Measurements from ENCODE around the gene VCL. TPM values are rescaled to one million over a fixed set of nuclear protein-coding genes. Genes with fewer than 3 reads are reported as not detected.

VCL gene
- total RNA-seq, 1 experiment from 2014 or later, result 382 TPM

DNA sequence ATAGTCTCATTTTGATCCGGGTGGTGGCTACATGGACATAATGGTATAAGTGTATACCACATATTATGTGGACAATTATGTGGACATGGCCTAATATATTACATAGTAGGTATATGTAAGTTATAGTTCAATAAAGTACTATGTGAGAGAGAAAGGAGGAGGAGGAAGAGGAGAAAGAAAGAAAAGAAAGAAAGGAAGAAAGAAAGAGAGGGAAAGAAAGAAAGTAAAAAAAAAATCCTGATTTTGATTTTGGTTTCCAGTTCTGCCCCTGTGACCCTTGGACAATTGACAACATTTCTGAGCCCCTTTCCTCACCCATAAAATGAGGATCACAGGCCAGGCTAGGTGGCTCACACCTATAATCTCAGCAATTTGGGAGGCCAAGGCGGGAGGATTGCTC is 42.2 kb upstream of the VCL start:
- POLR2A ChIA-PET (ENCODE audit: unreplicated experiment), result no interaction called here

DNA sequence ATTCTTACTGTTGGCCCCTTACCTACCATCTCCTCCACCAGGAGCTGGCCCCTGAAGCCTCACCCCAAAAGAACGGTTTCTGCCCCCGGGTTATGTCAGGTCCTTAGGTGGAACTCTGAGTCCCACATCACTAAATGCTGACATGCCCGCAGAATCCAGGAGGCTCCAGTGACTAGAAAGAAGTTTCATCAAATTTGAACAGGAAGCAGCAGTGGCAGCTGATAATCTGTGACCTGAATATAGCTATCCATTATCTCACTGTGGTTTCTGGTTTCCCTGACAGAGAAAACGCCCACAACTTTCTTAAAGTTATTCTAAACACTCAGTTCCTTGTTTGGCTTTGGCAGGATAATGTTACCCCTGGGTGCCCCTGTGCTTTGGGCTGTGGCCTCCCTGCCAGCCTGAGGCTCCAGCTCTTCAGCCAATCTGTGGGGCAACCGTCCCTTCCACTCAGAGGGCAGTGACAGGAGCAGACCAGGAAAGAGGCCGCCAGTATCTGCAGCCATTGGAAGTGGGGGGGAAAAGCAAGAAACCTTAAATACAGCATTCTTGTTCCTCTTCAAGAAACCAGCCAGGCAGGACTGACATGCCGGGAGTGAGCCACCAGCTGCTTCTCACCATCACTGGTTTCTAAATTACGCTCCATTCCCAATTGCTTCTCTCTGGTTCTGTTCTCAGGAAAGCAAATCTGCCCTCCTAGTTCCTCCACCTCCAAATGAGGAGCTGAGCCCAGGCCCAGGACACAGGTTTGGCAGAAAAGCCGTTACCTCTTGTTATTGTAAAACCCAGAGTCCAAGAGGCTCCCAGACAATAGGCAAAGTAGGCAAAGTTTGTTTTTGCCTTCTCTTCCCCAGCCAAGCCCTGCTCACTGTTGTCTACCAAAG is 41.2 kb upstream of the VCL start:
- no peaks in the 10 kb centered on the region for H3K9me3 ChIP-seq (ENCODE audit: low read length)
- POLR2A ChIA-PET (ENCODE audit: unreplicated experiment), result interaction anchor here (0.5 to 0.6 kb wide), 3 partner anchors 12 to 180 kb away, joined by 3 to 5 read pairs (median 4); no protein-coding TSS in a partner anchor
- H3K9ac ChIP-seq (ENCODE audit: low read length), result no peak overlapping the region
- DNase-seq, result peak; percentile 67
- H3K79me2 ChIP-seq (ENCODE audit: low read length), result no peaks in the 10 kb centered on the region
- TF ChIP-seq EZH2phosphoT487 (IDR thresholded peaks at IDR 0.05; ENCODE audit: borderline replicate concordance, low read length), result no peak
- TF ChIP-seq, protein P1, sequence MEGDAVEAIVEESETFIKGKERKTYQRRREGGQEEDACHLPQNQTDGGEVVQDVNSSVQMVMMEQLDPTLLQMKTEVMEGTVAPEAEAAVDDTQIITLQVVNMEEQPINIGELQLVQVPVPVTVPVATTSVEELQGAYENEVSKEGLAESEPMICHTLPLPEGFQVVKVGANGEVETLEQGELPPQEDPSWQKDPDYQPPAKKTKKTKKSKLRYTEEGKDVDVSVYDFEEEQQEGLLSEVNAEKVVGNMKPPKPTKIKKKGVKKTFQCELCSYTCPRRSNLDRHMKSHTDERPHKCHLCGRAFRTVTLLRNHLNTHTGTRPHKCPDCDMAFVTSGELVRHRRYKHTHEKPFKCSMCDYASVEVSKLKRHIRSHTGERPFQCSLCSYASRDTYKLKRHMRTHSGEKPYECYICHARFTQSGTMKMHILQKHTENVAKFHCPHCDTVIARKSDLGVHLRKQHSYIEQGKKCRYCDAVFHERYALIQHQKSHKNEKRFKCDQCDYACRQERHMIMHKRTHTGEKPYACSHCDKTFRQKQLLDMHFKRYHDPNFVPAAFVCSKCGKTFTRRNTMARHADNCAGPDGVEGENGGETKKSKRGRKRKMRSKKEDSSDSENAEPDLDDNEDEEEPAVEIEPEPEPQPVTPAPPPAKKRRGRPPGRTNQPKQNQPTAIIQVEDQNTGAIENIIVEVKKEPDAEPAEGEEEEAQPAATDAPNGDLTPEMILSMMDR (conservative IDR thresholded peaks at IDR 0.05; ENCODE audit: low read depth, low read length), result no peak
- TF ChIP-seq EZH2 (IDR thresholded peaks at IDR 0.05; ENCODE audit: low read length, unreplicated experiment), result no peak
- intact Hi-C loops (cut with micrococcal nuclease), result loop anchor here (1.0 to 5.0 kb wide), 6 partner anchors 15 to 146 kb away; no protein-coding TSS in a partner anchor
- no peaks in the 10 kb centered on the region for H3K36me3 ChIP-seq (ENCODE audit: low read depth, low read length)
- peak overlapping the region; percentile 2; the same call in 1 of the 2 replicates for H3K4me2 ChIP-seq (ENCODE audit: low read length)
- peaks cover 11% of the 10 kb centered on the region for H3K4me1 ChIP-seq (ENCODE audit: insufficient read depth, low read length)
- ATAC-seq, result peak; percentile 39
- no peaks in the 10 kb centered on the region for H4K20me1 ChIP-seq (ENCODE audit: low read length)
- CTCF ChIA-PET, result interaction anchor here (0.6 to 3.0 kb wide), 12 partner anchors 10 to 182 kb away, joined by 3 to 16 read pairs (median 8); no protein-coding TSS in a partner anchor
- H2AFZ ChIP-seq (ENCODE audit: low read length), result peak overlapping the region; percentile 27
- no peaks in the 10 kb centered on the region for H3K27me3 ChIP-seq (ENCODE audit: low read length)
- H3F3A ChIP-seq (ENCODE audit: low read length, unreplicated experiment), result no peaks in the 10 kb centered on the region
- no peak overlapping the region for H3K27ac ChIP-seq (ENCODE audit: low read length)
- no peaks in the 10 kb centered on the region for H3K9me2 ChIP-seq (replicated peaks; ENCODE audit: low read length)
- BruUV-seq (replicated peaks), result no TSS peak
- no peak overlapping the region for H3K4me3 ChIP-seq (ENCODE audit: low read length)

More for the DNA sequence above, 42.2 kb upstream of the VCL start:
- H3K27ac ChIP-seq (ENCODE audit: low read length), result no peak overlapping the region
- H3K36me3 ChIP-seq (ENCODE audit: low read depth, low read length), result no peaks in the 10 kb centered on the region
- H3K4me1 ChIP-seq (ENCODE audit: insufficient read depth, low read length), result peaks cover 11% of the 10 kb centered on the region
- ATAC-seq (no peak), DNase-seq (no peak)
- H3K9me3 ChIP-seq (ENCODE audit: low read length), result no peaks in the 10 kb centered on the region
- no peak overlapping the region for H3K9ac ChIP-seq (ENCODE audit: low read length)
- no peaks in the 10 kb centered on the region for H4K20me1 ChIP-seq (ENCODE audit: low read length)
- no TSS peak for BruUV-seq (replicated peaks)
- H3K4me2 ChIP-seq (ENCODE audit: low read length), result no peak overlapping the region
- H3K4me3 ChIP-seq (ENCODE audit: low read length), result no peak overlapping the region
- no peaks in the 10 kb centered on the region for H3K9me2 ChIP-seq (replicated peaks; ENCODE audit: low read length)
- H3K79me2 ChIP-seq (ENCODE audit: low read length), result no peaks in the 10 kb centered on the region
- CTCF ChIA-PET, result interaction anchor here (1.5 kb wide), 1 partner anchor 79 kb away, joined by 7 read pairs; no protein-coding TSS in a partner anchor
- intact Hi-C loops (cut with micrococcal nuclease), result loop anchor here (2.0 to 5.0 kb wide), 2 partner anchors 108 to 147 kb away; no protein-coding TSS in a partner anchor
- TF ChIP-seq EZH2 (IDR thresholded peaks at IDR 0.05; ENCODE audit: low read length, unreplicated experiment) (no peak), EZH2phosphoT487 (IDR thresholded peaks at IDR 0.05; ENCODE audit: borderline replicate concordance, low read length) (no peak)
- TF ChIP-seq, protein P1 (conservative IDR thresholded peaks at IDR 0.05; ENCODE audit: low read depth, low read length), result no peak
- no peaks in the 10 kb centered on the region for H3K27me3 ChIP-seq (ENCODE audit: low read length)
- H2AFZ ChIP-seq (ENCODE audit: low read length), result no peak overlapping the region
- no peaks in the 10 kb centered on the region for H3F3A ChIP-seq (ENCODE audit: low read length, unreplicated experiment)
